HG03565 (cell line): Measurements from ENCODE around the gene ATN1.
A peak's percentile ranks its signal among the peaks of the same experiment; 100 is the strongest.

Source experiments
- ATAC-seq: cut with Tn5 transposase; IDR thresholded peaks from one replicate; pipeline ENCODE4 v1.9.1; 2021; ENCODE audit warnings: mild to moderate bottlenecking, moderate library complexity; ENCODE audit not compliant: unreplicated experiment

Gene ATN1

DNA sequence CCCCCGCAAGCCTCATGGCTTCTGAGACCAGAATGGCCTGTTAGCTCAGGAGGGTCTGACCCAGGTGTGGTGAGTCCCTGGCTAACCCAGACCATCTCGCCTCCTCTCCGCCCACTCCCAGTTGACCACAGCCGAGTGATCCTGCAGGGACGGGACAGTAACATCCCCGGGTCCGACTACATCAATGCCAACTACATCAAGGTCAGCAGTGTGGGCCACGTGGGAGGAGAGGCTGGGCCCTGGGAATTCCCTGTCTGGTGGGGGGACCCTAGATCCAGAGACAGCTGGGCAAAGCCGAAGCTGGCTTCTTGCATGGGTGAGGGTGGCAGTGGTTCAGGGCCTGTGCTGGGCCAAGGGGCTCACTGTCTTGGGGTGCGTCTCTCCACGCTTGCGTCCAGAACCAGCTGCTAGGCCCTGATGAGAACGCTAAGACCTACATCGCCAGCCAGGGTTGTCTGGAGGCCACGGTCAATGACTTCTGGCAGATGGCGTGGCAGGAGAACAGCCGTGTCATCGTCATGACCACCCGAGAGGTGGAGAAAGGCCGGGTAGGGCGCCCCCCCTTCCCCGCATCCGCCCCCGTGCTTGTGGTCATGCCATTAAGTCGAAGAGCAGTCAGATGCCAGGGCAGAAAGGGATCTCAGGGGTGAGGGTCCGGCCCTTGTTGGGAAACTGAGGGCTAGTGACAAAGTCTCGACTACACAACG is 28.4 kb downstream of the ATN1 start:
- ATAC-seq = no peak

DNA sequence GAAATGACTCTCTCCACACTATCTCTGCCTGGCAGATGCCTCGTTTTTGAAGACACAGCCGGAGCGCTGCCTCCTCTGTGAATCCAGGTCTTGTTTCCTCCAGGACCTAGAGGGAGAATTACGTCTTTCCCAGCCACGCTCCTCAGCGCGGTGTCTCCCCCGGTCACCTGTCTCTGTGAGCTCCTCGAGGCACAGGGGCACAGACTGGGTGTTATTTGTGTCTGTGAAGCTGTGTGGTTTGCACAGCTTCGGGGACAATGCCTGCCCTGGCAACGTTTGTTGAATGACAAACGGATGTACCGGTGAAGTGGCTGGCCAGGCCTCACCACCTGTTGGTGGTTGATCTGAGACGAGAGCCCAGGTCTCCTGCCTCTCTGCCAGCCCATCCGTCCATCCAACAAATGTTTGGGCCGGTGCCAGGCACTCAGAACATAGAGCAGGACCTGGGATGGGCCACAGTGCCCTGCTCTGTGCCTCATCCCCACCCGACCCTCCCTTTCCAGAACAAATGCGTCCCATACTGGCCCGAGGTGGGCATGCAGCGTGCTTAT is 29.5 kb downstream of the ATN1 start:
- ATAC-seq = no peak

GRCh38 chr12:6957741-6958608 is 30.2 kb downstream of the ATN1 start:
- no peak for ATAC-seq

GRCh38 chr12:6958609-6959057 is 30.9 kb downstream of the ATN1 start:
- ATAC-seq = no peak

DNA sequence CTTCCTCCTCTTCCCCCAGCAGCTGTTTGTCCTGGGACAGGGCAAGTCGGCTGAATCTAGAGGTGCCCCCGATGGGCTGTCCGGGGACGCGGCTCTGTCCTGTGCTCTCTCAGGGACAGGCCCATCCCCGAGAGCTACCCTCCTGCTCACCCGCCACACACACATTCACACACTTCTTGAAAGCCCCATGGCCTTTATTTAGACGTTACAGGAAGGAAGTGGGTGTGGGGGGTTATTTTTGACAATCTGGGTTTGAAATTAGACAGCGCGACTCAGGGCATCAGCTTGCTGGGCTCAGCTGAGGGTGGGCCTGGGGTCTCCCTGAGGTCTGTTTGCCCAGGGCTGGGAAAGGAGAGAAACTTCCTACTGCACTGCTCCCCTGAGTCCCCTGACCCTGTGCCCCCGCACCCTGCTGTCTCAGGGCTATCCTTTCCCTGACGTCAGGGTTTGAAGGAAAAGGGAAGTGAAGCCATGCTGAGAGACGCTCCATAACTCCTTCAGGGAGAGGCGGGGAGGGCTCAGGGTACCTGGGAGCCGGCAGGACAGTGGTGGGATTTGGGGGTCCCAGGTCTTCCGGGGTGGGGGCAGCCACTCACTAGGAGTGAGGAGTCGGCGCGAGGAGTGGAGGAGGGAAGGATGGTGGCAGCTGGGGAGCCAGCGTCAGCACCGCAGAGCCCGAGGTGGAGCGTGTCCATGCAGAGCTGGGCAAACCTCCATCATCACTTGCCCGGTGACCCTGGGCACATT is 31.5 kb downstream of the ATN1 start:
- ATAC-seq = peak; percentile 33

- ATAC-seq = no peak
Measured at GRCh38 chr12:6959805-6960592, 32.2 kb downstream of the ATN1 start.

DNA sequence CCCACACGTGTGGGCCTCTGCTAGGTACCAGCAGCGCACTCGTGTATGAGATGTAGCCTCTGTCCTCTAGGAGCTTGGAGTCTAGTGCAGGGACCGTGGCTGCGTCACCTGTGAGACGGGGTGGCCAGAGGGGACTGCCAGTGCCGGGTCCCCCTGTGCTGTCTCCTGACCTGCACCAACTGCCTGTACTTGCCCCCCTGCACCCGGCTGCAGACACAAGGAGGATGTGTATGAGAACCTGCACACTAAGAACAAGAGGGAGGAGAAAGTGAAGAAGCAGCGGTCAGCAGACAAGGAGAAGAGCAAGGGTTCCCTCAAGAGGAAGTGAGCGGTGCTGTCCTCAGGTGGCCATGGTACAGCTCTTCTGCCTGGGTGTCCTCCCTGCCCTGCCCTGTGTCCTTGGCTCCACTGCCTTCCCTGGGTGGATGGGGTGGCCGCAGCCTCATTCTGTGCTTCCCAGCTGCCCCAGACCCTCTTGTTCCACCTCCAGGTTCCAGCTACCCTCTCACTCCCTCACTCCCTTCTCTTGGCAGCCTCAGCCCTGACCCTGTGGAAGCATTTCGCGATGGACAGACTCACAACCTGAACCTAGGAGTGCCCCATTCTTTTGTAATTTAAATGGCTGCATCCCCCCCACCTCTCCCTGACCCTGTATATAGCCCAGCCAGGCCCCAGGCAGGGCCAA is 33.0 kb downstream of the ATN1 start:
- ATAC-seq = no peak

DNA sequence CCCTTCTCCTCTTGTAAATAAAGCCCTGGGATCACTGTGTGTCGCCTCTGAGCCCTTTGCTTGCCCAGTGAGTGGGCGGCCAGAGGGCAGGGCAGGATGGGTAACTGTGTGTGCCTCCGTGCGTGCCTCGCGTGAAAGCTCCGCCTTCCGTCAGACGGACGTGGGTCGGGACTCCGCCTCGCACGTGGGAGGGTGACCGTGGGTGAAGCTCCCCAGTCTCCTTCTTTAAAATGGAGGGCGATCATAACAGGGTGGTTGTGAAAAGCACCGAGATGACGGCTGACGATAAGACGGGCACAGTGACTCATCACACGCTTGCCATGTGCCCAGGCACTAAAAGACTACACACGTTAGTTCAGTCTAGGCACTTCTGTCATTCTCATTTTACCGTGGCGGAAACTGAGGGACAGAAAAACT is 33.5 kb downstream of the ATN1 start:
- ATAC-seq = no peak

- ATAC-seq = no peak
Measured at GRCh38 chr12:6961695-6962284, 34.0 kb downstream of the ATN1 start.

DNA sequence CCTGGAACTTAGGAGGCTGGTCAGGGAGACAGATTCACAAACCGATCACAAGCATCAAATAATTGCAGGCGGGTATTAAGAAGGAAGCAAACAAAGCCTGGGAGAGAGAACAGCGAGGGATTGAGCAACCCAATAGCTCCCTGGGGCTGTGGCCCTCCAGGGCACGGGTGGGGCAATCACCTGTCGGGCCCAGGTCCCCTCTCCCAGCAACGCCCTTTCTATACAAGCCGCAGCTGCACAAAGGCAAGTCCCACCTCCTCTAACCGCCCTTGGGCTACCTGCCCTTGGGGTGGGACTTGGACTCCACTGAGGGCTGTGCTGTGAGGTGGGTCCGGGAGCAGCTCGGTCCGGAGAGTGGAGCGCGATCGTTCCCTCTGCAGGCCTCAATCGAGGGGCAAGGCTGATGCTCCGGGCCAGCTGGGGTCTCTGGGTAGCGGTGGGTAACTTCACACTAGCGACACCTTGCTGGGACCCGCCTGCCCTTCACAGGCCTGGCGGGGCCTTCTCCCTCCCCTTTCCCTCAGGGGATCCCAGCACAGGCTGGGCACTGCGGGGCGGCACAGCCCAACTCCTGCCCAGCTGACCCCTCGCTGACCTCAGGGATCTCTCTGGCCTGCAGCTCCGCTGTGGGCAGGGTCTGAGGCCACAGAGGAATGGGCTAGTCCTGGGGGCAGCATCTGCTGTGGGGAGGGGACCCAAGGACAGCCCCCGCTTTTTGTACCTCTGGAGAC is 34.7 kb downstream of the ATN1 start:
- no peak for ATAC-seq

- no peak for ATAC-seq
Measured at GRCh38 chr12:6963016-6963731, 35.4 kb downstream of the ATN1 start.

DNA sequence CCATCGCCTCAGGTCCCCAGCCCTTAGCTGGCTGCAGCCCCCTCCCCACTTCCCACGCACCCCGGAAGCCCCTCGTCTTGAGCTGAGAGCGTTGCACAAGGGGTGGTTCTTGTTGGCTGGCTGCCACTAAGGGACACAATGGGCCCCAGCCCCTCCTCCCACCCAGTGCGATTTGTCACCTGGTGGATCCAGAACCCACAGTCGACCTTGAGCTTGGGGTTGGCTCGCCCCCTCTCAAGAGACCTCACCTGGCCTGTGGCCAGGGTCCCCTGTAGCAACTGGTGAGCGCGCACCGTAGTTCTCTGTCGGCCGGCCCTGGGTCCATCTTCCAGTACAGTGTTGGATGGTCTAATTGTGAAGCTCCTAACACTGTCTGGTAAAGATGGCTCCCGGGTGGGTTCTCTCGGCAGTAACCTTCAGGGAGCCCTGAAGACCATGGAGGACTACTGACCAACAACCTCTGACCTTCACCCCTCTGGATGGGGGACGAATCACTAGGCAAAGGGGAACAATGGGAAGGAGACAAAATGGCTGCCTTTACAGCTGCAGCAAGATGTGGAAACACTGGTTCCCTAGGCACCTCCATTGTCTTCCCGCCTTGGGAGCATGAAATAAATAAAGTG is 36.1 kb downstream of the ATN1 start:
- no peak for ATAC-seq

- ATAC-seq = no peak
Measured at GRCh38 chr12:6964605-6965025, 36.9 kb downstream of the ATN1 start.

- peak; percentile 35 for ATAC-seq
Measured at GRCh38 chr12:6965026-6965661, 37.4 kb downstream of the ATN1 start.

DNA sequence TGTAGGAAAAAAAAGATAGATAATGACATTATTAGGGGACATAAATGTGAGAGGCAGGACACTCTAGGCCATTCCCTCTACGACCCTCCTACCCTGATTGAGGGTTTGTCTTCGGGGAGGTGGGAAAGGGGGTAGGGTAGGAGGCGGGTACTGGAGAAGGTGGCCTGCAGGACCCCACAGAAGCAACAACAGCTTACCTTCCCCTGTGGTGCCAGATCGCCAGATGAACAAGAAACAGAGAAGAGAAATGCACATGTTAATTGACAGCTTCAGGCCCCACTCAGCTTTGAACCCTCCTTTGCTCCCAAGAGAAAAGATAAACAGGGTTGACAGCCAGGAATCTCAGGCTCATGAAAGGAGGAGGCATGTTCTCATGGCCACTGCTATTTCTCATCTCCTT is 38.0 kb downstream of the ATN1 start:
- ATAC-seq = no peak

DNA sequence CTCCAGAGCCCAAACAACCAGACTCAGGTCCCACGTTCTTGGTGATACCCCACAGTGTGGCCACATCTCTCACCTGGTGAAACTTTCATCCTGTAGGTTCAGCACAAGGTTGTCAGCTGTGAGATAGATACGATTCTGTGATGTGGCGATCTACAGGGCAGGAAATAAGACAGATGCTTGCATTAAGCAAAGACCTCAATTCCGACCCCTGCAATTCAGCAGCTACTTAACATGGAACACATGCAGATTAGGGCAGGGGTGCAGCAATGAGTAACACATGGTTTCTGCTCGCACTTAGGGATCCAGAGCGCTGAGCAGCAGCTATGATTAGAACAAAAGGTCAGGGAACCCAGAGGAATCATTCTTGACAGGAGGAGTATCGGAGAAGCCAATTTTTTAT is 38.6 kb downstream of the ATN1 start:
- no peak for ATAC-seq

GRCh38 chr12:6967651-6968100 is 39.9 kb downstream of the ATN1 start:
- ATAC-seq = no peak
